ENCODE results near the gene TMA7. TPM values are rescaled to one million over a fixed set of nuclear protein-coding genes. Genes with fewer than 3 reads are reported as not detected.
"Not testable (repeated sequence)": the region's sequence is repeated elsewhere in the genome, so short reads cannot be mapped to it uniquely, and the experiment has no call there.

The TMA7 gene
- total RNA-seq, 1 donor from 2014 or later, result 165 TPM

DNA sequence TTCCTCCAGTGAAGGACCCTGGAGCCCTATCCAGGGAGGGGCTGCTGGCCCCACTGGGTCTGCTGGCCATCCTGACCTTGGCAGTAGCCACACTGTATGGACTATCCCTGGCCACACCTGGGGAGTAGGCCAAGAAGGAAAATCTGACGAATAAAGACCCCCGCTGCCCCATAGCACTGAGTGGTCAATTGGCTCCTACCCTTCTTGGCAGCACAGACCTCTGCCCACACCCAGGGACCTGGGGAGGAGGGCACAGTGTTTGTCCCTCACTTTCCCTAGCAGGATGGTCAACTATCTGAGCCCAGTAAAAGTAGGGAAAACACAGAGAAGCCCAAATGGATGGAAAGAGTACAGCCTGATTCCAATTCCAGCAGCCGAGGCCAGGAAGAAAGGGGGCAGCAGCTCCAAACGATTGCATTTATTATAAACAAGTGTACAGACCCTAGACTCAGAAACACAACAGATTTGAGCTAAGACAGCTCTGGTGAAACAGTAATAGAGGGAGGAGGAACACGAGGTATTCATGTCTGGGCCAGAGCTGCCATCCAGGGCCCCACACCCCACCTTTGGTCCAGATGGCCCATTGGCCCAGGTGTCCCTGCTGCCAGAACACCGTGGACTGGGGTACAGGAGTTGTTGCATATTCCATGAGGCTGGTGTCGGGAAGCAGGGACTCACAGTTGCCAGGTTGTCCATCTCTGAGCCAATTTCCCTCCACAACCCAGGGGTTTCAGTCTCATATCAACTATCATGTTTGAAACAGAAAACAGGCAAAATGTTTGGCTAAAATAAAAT is 27.6 kb downstream of the TMA7 start:
- no peak for DNase-seq (ENCODE audit: low spot score)

DNA sequence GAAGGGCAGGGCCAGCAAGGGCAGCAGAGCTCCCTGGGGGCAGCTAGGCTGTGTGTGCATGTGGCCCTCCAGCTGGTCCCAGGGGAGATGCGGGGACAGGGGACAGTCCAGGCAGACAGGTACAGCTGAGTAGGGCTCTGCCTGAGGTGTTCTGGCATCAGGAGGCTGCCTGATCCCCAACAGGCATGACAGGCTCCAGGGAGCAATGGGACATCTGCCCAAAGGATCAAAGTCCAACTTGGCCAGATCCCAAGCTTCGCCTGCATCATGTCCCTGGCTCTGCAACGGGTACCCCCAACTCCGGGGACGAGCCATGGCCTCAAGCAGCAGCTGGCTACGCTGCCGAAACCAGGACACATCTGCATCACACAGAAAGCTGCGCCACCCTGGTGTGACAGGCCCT is 28.3 kb downstream of the TMA7 start:
- DNase-seq (ENCODE audit: low spot score), result peak; percentile 81

DNA sequence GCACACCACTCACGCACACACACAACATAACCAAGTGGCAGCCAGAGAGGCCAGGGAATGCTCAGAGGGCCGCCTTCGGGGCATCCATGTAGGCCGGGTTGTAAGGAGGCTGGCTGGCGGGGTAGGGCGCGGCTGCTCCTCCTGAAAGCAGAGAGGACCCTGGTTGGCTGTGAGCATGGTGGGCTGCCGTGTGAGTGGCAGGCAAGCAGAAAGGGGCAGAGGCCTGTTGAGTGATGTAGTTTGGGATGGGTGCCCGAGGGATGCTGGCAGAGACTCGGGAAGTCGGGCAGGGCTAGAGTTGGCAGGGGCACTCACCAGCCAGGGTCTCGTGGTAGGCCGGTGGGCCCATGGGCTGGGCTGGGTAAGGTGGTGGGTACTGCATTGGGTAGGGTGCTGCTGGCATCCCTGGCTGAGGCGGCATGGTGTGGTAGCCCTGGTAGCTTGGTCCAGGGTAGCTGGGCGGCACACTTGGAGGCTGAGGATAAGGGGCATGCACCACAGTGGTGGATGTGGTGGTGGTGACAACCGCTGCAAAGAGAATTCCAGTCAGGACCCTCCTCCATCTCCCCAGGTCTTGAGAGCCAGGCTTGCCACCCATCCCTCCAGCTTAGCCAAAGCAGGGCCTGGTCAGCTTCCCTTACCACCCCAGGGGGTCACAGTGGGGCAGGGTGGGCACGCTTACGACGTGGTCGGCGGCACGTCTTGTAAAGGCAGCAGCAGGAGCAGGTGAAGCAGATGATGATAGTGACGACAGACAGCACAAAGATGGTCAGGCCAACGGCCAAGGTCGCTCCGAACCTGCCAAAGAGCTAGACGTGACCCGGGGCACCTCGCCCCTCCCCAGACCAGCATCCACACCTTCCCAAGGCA is 29.2 kb downstream of the TMA7 start:
- DNase-seq (ENCODE audit: low spot score), result no peak

DNA sequence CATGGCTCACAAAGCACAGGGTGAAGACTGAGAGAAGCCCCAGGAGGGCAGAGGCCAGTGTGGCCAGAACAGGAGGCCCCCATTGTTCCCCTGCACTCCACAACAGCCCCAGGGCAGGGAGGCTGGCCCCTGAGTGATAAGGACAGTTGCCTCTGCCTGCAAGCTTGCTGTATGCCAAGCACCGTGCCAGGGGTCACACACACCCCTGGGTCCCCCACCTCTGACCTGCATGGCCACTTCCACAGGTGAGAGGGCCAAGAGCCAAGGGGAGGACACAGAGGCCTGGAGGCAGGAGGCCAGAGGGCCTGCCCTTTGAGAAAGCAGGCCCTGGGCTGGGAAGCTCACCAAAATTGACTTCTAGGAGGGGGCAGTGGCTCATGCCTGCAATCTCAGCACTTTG is 30.2 kb downstream of the TMA7 start:
- DNase-seq (ENCODE audit: low spot score), result no peak

DNA sequence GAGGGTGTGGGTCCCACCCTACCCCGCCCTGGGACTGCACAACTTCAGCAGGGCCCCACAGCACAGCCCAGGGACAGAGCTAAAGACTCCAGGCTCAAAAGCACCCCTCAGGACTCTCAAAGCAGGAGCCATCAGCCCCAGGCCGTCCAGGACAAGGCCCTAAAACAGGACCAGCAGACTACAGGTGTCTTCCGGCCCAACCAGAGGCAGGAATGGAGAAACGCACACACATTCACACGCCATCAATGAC is 32.5 kb downstream of the TMA7 start:
- DNase-seq (ENCODE audit: low spot score), result no peak

DNA sequence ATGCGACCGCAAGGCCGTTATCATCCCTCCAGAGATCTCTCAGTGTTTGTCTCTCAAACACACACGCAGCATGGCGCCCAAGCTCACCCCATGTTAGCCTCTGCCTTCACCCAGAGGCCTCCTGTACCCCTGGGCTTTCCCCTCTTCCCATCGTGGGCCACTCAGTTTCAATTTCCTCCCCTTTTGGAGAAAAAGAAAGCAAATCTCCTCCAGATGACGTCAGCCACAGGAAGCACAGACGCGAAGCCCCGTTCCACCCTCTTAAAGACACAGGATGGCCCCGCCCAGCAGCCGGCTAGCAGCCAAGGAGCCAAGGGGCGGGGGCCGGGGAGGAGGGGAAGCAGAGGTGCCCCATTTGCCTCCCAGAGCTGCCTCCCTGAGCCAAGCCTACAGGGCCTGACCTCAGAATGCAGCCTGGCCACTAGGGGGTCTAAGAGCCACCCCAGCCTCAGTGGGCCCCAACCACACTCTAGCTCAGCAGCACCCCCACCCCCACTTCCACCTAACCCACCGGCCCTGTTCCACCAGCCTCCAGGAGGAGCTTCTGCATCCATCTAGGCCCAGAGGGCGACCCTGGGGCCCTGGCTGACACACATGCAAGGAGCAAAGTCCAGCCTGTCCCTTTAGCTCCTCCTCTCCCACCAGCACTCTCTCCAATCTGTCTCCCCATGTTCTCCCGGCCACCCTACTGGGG is 33.0 kb downstream of the TMA7 start:
- peak; percentile 92 for DNase-seq (ENCODE audit: low spot score)

DNA sequence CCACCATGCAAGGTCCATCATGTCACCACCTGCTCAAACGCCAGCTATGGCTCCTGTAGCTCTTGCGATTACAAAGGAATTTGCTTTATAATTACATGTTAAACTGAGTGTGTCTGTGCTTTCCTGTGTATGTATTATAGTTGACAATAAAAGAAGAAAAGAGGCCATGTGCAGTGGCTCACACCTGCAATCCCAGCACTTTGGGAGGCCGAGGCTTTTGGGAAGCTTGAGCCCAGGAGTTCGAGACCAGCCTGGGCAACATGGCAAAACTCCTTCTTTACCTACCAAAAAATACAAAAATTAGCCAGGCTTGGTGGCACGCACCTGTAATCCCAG is 33.5 kb downstream of the TMA7 start:
- no peak for DNase-seq (ENCODE audit: low spot score)

DNA sequence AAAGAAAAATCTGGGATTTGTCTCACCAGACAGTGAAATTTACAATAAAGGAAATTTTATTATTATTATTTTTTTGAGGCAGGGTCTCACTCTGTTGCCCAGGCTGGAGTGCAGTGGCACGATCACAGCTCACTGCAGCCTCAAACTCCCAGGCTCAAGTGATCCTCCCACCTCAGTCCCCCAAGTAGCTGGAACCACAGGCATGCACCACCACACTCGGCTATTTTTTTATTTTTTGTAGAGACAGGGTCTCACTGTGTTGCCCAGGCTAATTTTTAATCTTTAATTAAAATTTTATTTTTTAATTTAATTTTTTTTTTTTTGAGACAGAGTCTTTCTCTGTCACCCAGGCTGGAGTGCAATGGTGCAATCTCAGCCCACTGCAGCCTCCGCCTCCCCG is 34.0 kb downstream of the TMA7 start:
- DNase-seq (ENCODE audit: low spot score), result not testable (repeated sequence)

DNA sequence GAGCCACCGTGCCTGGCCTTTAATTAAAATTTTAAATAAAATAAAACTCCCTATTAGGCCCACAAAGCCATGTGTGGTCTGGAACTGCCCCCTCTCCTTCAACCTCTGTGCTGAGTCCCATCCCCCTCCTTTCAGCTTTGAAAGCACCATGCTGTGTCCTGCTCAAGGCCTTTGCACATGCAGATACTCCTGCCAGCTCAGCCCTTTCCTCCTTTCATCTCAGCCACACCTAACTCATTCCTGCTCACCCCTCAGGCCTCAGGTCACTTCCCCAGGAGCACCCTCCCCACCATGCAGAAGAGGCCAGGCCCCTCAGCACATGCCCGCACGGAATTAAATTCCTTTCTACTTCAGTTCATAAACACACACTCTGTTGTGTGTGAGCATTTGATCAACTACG is 34.6 kb downstream of the TMA7 start:
- no peak for DNase-seq (ENCODE audit: low spot score)

DNA sequence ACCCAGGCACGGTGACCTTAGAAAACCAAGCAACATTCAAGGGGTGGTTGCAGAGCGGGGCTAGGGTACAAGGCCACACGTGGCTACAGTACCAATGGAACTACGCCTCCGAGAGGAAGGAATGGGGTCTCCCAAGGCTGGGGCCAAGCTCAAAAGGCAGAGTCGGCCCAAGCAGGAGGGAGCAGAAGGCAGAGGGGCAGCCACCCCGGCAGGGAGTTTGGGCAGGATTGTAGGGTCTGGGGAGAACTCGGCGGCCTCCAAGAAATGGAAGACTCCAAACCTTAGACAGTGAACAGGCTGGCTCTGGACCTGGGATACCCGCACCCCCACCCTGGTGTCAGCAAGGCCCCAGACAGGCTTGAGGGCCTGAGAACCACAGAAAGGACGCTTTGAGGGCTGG is 35.1 kb downstream of the TMA7 start:
- DNase-seq (ENCODE audit: low spot score), result no peak

DNA sequence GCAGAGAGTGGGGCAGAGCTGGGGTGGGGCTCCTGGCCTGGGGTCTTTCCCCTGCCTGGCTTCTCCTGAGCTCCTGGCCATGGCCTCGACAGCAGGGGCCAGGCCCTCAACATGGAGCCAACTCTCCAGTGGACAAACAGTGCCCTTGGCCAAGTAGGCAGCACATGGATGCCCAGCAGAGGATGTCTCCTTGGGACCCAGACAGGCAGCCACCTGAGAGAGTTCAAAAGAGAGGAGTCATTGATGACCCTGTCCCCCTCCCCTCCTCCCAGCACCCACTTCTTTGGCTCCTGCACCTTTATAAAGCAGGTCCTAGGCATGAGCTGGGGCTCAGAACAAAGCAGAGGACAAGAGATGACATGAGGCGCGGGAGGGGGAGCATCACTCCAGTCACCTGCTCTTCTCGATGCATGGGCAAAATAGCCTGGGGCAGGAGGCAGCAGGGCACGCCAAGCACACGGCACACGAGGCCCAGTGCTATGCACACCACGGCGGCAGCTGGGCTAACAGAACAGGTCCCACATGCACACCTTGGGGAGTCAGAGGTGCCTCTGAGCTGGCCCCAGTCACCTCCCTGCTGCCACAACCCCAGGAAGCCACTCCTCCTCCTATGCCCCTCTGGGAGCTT is 36.5 kb downstream of the TMA7 start:
- no peak for DNase-seq (ENCODE audit: low spot score)

DNA sequence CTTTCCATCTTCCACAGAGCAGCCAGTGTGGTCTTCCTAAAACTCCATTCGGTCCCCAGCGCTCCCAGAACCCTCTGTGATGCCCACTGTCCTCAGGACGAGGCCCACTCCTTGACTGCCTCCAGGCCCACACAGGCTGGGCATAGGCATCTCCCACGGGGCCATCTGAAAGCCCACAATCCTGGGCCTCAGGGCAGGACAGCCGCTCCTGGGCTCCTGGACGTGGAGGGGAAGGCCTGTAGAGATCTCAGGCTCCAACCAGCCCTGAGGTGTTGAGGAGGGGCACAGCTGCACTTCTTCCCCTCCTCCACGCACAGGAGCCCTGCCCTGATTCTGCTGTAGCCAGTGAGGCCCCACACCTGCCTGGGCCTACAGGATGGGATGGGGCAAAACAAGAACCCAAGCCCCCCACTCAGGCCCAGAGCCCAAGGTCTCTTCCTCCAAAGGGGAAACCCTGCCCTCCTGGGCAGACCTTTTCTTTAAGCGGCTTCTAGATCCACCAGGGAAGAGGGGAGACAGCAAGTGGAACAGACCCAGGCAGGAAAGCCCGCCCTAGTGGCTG is 38.0 kb downstream of the TMA7 start:
- DNase-seq (ENCODE audit: low spot score), result no peak

DNA sequence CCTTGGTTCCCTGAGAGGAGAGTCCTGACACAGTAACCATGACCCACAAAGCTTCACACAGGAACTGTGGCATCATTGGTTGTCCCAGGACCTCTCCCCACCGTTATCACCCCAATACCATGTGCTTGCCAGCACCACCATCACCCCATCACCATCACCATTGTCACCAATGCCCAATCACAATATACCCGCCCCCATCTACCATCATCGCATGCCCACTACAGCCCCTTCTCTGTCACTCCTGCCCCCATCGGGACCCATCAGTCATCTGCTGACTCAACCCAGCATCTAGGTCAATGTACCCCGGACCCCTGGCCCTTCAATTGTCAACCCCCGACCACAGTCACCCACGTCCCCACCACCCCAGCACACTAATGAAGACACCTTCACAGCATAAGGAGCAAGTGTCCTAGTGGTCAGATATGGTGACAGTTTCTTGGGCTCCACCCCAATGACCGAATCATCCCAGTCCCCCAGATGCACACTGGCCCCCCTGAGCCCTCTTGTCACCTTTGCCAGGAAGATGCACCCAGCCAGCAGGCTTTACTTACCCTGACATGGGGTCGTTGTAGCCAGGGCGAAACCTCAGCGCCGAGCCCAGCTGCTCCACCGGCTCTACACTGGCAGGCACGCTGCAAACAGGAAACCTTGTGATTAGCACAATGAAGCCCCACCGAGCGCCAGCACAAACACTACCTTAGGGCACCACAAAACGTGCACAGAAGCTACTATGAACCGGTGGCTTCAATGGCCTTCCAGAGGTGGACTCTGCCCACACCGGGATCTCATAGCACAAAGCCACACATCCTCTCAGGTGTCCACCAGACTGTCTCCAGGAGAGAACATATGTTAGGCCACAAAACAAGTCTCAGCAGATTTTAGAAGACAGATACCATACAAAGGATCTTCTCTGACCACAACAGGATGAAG is 38.8 kb downstream of the TMA7 start:
- no peak for DNase-seq (ENCODE audit: low spot score)

DNA sequence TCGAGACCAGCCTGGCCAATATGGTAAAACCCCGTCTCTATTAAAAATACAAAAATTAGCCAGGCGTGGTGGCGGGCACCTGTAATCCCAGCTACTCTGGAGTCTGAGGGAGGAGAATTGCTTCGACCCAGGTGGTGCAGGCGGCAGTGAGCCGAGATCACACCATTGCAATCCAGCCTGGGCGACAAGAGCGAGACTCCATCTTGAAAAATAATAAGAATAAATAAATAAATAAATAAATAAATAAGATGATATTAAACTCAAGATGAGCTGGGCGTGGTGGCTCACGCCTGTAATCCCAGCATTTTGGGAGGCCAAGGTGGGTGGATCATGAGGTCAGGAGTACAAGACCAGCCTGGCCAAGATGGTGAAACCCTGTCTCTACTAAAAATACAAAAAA is 40.8 kb downstream of the TMA7 start:
- not testable (repeated sequence) for DNase-seq (ENCODE audit: low spot score)

DNA sequence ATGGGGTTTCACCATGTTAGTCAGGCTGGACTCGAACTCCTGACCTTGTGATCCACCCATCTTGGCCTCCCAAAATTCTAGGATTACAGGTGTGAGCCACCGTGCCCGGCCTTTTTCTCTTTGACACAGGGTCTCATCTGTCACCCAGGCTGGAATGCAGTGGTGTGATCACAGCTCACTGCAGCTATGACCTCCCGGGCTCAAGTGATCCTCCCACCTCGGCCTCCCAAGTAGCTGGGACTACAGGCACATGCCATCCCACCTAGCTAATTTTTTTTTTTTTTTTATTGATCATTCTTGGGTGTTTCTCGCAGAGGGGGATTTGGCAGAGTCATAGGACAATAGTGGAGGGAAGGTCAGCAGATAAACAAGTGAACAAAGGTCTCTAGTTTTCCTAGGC is 42.8 kb downstream of the TMA7 start:
- DNase-seq (ENCODE audit: low spot score), result not testable (repeated sequence)

DNA sequence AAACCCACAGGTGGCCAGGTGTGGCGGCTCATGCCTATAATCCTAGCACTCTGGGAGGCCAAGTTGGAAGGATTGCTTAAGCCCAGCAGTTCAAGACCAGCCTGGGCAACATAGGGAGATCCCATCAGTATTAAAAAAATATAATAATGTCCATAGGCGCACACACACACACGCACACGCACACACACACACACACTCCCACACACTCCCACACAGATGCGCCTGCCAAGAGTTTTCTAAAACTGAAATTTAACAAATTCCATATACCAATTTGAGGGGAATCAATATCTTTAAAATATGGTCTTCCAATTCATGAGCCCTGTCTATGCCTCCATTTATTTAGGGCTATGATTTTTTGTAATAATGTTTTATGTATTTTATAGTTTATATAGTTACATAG is 46.9 kb downstream of the TMA7 start:
- no peak for DNase-seq (ENCODE audit: low spot score)

DNA sequence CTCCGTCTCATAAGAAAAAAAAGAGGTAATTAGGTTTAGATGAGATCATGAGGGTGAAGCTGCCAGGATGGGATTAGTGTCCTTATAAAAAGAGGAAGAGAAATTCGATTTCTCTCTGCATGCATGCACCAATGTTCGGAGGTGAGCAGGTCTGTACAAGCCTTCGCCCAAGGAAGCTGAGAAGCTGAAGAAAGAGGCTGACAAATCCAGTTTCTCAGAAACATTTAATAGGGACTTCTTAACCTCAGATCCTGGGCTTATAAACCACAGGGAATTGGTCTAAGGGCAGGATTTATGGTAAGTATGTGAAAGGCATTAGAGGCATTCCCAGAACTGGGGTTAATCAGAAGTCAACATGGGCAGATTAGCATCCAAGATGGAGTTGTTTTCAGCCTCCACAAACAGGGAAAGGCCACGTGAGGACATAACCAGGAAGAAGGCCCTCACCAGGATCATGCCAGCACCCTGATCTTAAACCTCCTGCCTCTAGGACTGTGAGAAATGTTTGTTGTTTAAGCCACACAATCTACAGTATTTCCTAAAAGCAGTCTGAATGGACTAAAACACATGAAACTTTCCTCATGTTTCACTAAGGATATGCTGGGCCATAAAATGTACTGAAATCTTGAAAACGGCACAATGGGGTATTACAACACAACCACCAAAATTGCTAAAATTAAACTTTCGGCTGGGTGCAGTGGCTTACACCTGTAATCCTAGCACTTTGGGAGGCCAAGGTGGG is 52.6 kb downstream of the TMA7 start:
- DNase-seq (ENCODE audit: low spot score), result no peak

DNA sequence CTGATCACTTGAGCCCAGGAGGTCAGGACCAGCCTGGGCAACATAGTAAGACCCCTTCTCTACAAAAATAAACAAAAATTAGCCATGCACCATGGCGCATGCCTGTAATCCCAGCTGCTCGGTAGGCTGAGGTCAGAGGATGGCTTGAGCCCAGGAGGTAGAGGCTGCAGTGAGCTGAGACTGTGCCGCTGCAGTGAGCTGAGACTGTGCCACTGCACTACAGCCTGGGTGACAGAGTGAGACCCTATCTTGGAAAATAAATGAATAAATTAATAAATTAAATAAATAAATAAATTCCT is 53.1 kb downstream of the TMA7 start:
- no peak for DNase-seq (ENCODE audit: low spot score)

Data from mucosa of gallbladder (tissue), 1 donor.